A549 (cell line): ENCODE results near the gene TLR3. TPM values are rescaled to one million over a fixed set of nuclear protein-coding genes. Genes with fewer than 3 reads are reported as not detected.

Experiments used
- ATAC-seq, 2 experiments: fragments of 200-7000 bp in 1 of 2; fragments of >200 bp in 1 of 2; cut with Nextera tagmentation in 1 of 2; cut with Tn5 transposase in 1 of 2; 3 replicates each; pipeline versions ENCODE4 v1.8.0 to v1.9.1; 2018 to 2020; ENCODE audit warnings: mild to moderate bottlenecking in 1 of 2, moderate library complexity in 1 of 2
- CTCF ChIA-PET: fragments of 300-600 bp; sonication (Branson Sonifier 250); formaldehyde crosslinking; extraction: SDS; loops from one replicate; lab custom pipeline; 2021; ENCODE audit warnings: antibody characterized with exemption, inconsistent platforms; lab: Yijun Ruan, JAX
- POLR2A ChIA-PET: fragments of 350-600 bp; formaldehyde crosslinking; extraction: SDS; loops from one replicate; lab custom pipeline; 2021; ENCODE audit warnings: antibody characterized with exemption, inconsistent platforms; lab: Yijun Ruan, JAX
- DNase-seq, 2 experiments: peaks; one replicate each; pipeline versions ENCODE4 v3.0.0 to v3.0.0-alpha.2; 2011 to 2016; ENCODE audit warnings: low read depth in 1 of 2, low spot score in 1 of 2
- FAIRE-seq: peaks from 2 replicates; lab custom pipeline; 2011; peaks lifted over from hg19 to GRCh38; lab: Jason Lieb, UNC
- H3K27ac ChIP-seq, 2 experiments: fragments of >200 bp; sonication (Bioruptor Twin); formaldehyde crosslinking; 3 replicates each; pipeline ENCODE4 v1.5.1; 2016 to 2017
- H3K4me1 ChIP-seq: fragments of >200 bp; sonication (Bioruptor Twin); formaldehyde crosslinking; 3 replicates; pipeline ENCODE4 v1.6.1; 2016
- H3K4me2 ChIP-seq: fragments of >200 bp; sonication (Bioruptor Twin); formaldehyde crosslinking; 3 replicates; pipeline ENCODE4 v1.6.1; 2016
- H3K4me3 ChIP-seq: fragments of >200 bp; sonication (Bioruptor Twin); formaldehyde crosslinking; 3 replicates; pipeline ENCODE4 v1.5.1; 2016
- H3K9me3 ChIP-seq: fragments of >200 bp; sonication (Bioruptor Twin); formaldehyde crosslinking; 3 replicates; pipeline ENCODE4 v1.6.1; 2016
- CBX2 ChIP-seq: fragments of 200-600 bp; sonication (generic); IDR thresholded peaks from 2 replicates; pipeline ENCODE4 v1.6.1; 2016; ENCODE audit warnings: low read depth, mild to moderate bottlenecking, borderline replicate concordance
- CHD2 ChIP-seq: fragments of 150-350 bp; IDR thresholded peaks from 2 replicates; pipeline ENCODE4 v1.6.1; 2014; ENCODE audit warnings: low read length; ENCODE audit not compliant: partially characterized antibody
- HES2 ChIP-seq: fragments of >200 bp; sonication (Bioruptor Twin); formaldehyde crosslinking; IDR thresholded peaks from 2 replicates; pipeline ENCODE4 v1.6.1; 2016
- HOXA7 ChIP-seq: fragments of 250-450 bp; sonication (Bioruptor Pico); IDR thresholded peaks from 2 replicates; pipeline ENCODE4 v1.5.0; 2020; ENCODE audit warnings: mild to moderate bottlenecking, moderate library complexity
- JUN ChIP-seq, 2 experiments: fragments of >200 bp; sonication (Bioruptor Twin); formaldehyde crosslinking; IDR thresholded peaks; 2 replicates in 1 of 2; 3 replicates in 1 of 2; pipeline ENCODE4 v1.6.1; 2016 to 2017
- KDM5A ChIP-seq: fragments of 200-600 bp; sonication (generic); IDR thresholded peaks from 2 replicates; pipeline ENCODE4 v1.6.1; 2016; ENCODE audit warnings: antibody characterized with exemption, mild to moderate bottlenecking
- MAZ ChIP-seq: fragments of 150-350 bp; IDR thresholded peaks from 2 replicates; pipeline ENCODE4 v1.6.1; 2014; ENCODE audit warnings: antibody characterized with exemption, low read depth, low read length, borderline replicate concordance
- NFE2L2 ChIP-seq: fragments of 150-350 bp; conservative IDR thresholded peaks from 2 replicates; pipeline ENCODE4 v1.6.1; 2014; ENCODE audit warnings: low read length
- NR3C1 ChIP-seq: fragments of >200 bp; sonication (Bioruptor Twin); formaldehyde crosslinking; IDR thresholded peaks from 3 replicates; pipeline ENCODE4 v1.6.1; 2017
- POLR2AphosphoS2 ChIP-seq: conservative IDR thresholded peaks from 2 replicates; pipeline ENCODE4 v1.6.1; 2012; ENCODE audit warnings: low read length, improper control_type of control experiment, inconsistent platforms
- RAD21 ChIP-seq, 2 experiments: fragments of >200 bp in 1 of 2; sonication (Bioruptor Twin) in 1 of 2; formaldehyde crosslinking in 1 of 2; IDR thresholded peaks in 1 of 2; conservative IDR thresholded peaks in 1 of 2; 2 replicates in 1 of 2; 3 replicates in 1 of 2; pipeline ENCODE4 v1.6.1; 2012 to 2018; ENCODE audit warnings: inconsistent platforms in 1 of 2
- RFX5 ChIP-seq: fragments of 450-650 bp; IDR thresholded peaks from 2 replicates; pipeline ENCODE4 v1.7.1; 2014; ENCODE audit warnings: antibody characterized with exemption, mild to moderate bottlenecking, moderate library complexity
- RNF2 ChIP-seq: fragments of 200-600 bp; sonication (generic); IDR thresholded peaks from 2 replicates; pipeline ENCODE4 v1.6.1; 2016; ENCODE audit warnings: low read depth, mild to moderate bottlenecking, antibody characterized with exemption, moderate library complexity, borderline replicate concordance
- SMC3 ChIP-seq: fragments of >200 bp; sonication (Bioruptor Twin); formaldehyde crosslinking; IDR thresholded peaks from 3 replicates; pipeline ENCODE4 v1.6.1; 2018; ENCODE audit warnings: inconsistent platforms
- WGBS: methylation state at CpG from one replicate; pipeline ENCODE4 v1.1.6; 2017; ENCODE audit errors: missing lambda C conversion rate; 5-methylcytosine and 5-hydroxymethylcytosine counted together
- polyA plus RNA-seq, 4 experiments: library from polyadenylated mRNA; depleted of rRNA in 3 of 4; stranded (reverse); fragments of >200 nt; fragmentation: RNase III in 1 of 4; extraction: RNeasy Plus Mini Kit Qiagen cat#74134 plus additional on column Dnase treatment in 1 of 4; gene quantifications; 2 replicates in 3 of 4; 3 replicates in 1 of 4; pipeline ENCODE4 v1.2.3, GENCODE V29; 2011 to 2017
- TF ChIP-seq, protein P1 (sequence below): fragments of >200 bp; sonication (Bioruptor Twin); formaldehyde crosslinking; IDR thresholded peaks from 3 replicates; pipeline ENCODE4 v1.5.1; 2016

Gene TLR3
- polyA plus RNA-seq, 2 of the 4 experiments (the other 2 are of a cell fraction) = 0.09 to 0.81 TPM

GRCh38 chr4:186020793-186021407, 48.1 kb upstream of the TLR3 start:
- ChIA-PET POLR2A (no interaction called here), CTCF (interaction anchor here (0.6 to 5.7 kb wide), 26 partner anchors 9 to 420 kb away, joined by 3 to 110 read pairs (median 4); no protein-coding TSS in a partner anchor)
- Histone ChIP-seq H3K27ac (no peak overlapping the region), H3K9me3 (no peaks in the 10 kb centered on the region), H3K4me3 (no peak overlapping the region), H3K4me1 (no peaks in the 10 kb centered on the region), H3K4me2 (no peak overlapping the region)
- DNase-seq (no peak), FAIRE-seq (no peak), ATAC-seq (no peak)
- 84% methylated on average over 15 of the region's 15 CpGs for WGBS
- TF ChIP-seq KDM5A (no peak), RFX5 (no peak), SMC3 (no peak), CBX2 (no peak), CHD2 (no peak), JUN (IDR thresholded peaks at IDR 0.05) (no peak), NFE2L2 (no peak), RNF2 (no peak), HES2 (no peak), POLR2AphosphoS2 (no peak)

- FAIRE-seq (no peak), ATAC-seq (peak; percentile 62 to 82)
- POLR2A ChIA-PET = no interaction called here
- Histone ChIP-seq H3K27ac (no peak overlapping the region), H3K4me1 (no peaks in the 10 kb centered on the region), H3K4me2 (peak overlapping the region; percentile 37; the same call in 1 of the 3 replicates), H3K9me3 (no peaks in the 10 kb centered on the region)
- CTCF ChIA-PET = interaction anchor here (0.6 to 5.7 kb wide), 44 partner anchors 9 to 424 kb away, joined by 3 to 110 read pairs (median 3); no protein-coding TSS in a partner anchor
- 4% methylated on average over 10 of the region's 11 CpGs for WGBS
- TF ChIP-seq SMC3 (peak; percentile 69), NR3C1 (no peak), RAD21 (conservative IDR thresholded peaks at IDR 0.05 in 1 of 2, IDR thresholded peaks at IDR 0.05 in 1 of 2) (peak; percentile 85)
- TF ChIP-seq, protein P1, sequence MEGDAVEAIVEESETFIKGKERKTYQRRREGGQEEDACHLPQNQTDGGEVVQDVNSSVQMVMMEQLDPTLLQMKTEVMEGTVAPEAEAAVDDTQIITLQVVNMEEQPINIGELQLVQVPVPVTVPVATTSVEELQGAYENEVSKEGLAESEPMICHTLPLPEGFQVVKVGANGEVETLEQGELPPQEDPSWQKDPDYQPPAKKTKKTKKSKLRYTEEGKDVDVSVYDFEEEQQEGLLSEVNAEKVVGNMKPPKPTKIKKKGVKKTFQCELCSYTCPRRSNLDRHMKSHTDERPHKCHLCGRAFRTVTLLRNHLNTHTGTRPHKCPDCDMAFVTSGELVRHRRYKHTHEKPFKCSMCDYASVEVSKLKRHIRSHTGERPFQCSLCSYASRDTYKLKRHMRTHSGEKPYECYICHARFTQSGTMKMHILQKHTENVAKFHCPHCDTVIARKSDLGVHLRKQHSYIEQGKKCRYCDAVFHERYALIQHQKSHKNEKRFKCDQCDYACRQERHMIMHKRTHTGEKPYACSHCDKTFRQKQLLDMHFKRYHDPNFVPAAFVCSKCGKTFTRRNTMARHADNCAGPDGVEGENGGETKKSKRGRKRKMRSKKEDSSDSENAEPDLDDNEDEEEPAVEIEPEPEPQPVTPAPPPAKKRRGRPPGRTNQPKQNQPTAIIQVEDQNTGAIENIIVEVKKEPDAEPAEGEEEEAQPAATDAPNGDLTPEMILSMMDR = peak; percentile 72
- TF ChIP-seq, all 56 proteins: peak for 3
- peak; percentile 14 to 21 for DNase-seq
- H3K4me3 ChIP-seq = no peak overlapping the region
Measured at GRCh38 chr4:186021461-186022167, 47.3 kb upstream of the TLR3 start.

DNA sequence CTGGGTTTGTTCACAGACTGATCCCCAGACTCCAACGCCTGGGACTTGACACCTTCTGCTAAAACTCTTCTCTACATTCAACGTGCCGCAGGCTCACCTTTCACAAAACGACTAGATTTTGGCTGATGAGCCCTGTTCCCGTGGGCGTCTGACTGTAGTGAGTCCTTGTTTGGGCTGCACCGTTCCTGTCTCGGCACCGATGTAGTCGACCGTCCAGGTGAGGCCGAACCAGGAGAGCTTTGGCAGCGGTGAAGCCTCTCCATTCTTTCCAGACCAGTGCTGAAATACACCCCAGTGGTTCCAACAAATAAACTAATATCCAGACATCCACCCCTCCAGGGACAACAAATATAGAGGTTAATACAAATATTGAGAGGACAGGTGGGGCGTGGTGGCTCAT, 45.0 kb upstream of the TLR3 start:
- H3K9me3 ChIP-seq = no peaks in the 10 kb centered on the region
- ATAC-seq = no peak
- TF ChIP-seq HOXA7 (CRISPR knock-in tag) (no peak), MAZ (no peak)
- TF ChIP-seq, all 56 proteins: peak for 0
- no peak for DNase-seq
- FAIRE-seq = no peak
- H3K4me2 ChIP-seq = no peak overlapping the region
- no peak overlapping the region for H3K27ac ChIP-seq
- CTCF ChIA-PET = interaction anchor here (3.6 kb wide), 1 partner anchor 382 kb away, joined by 17 read pairs; no protein-coding TSS in a partner anchor
- WGBS = 64% methylated on average over 14 of the region's 14 CpGs
- POLR2A ChIA-PET = no interaction called here
- no peak overlapping the region for H3K4me3 ChIP-seq
- H3K4me1 ChIP-seq = no peaks in the 10 kb centered on the region
